Epithelial cell of prostate (primary cell): Measurements from ENCODE around the gene CDKN1B.

Experiments
- DNase-seq: peaks from one replicate; pipeline ENCODE4 v3.0.0-alpha.2; 2011; ENCODE audit warnings: low read depth, low spot score
- H3K27ac ChIP-seq: fragments of 450-650 bp; 2 replicates; pipeline ENCODE4 v1.5.1; 2017; ENCODE audit warnings: mild to moderate bottlenecking

The CDKN1B gene

DNA sequence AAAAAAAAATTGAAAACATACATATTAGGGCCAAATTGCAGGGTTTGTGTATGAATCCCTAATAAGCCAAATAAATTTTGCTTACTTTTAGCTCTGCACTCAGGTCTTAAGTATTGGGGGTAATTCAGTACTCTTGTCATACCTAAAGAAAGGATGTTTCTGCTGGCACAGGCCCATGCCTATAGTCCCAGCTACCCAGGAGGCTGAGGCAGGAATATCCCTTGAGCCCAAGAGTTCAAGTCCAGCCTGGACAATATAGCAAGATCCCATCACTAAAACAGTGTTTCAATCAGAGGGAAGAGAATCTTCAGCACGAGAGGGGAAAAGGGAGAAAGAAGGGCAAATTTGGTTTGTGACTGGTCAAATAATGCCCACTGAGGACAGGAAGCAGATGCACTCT is 17.8 kb upstream of the CDKN1B start:
- H3K27ac ChIP-seq: no peak overlapping the region
- DNase-seq: no peak

DNA sequence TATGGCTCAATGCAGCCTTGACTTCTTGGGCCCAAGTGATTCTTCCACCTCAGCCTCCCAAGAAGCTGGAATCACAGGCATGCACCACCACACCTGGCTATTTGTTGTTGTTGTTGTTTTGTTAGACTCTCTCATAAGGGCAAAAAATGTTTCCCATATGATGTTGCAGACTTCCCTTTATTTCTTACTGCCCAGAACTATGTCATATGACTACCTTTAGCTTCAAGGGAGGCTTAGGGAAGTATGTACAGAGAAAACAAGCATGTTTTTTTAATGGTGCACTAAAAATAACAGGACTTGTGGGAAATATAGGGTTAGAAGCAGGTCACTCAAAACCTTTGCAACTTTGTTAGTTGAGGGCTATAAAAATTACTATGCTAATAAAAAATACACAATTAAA is 16.9 kb upstream of the CDKN1B start:
- DNase-seq: no peak
- H3K27ac ChIP-seq: no peak overlapping the region

GRCh38 chr12:12701457-12701856 is 15.7 kb upstream of the CDKN1B start:
- no peak overlapping the region for H3K27ac ChIP-seq
- no peak for DNase-seq

DNA sequence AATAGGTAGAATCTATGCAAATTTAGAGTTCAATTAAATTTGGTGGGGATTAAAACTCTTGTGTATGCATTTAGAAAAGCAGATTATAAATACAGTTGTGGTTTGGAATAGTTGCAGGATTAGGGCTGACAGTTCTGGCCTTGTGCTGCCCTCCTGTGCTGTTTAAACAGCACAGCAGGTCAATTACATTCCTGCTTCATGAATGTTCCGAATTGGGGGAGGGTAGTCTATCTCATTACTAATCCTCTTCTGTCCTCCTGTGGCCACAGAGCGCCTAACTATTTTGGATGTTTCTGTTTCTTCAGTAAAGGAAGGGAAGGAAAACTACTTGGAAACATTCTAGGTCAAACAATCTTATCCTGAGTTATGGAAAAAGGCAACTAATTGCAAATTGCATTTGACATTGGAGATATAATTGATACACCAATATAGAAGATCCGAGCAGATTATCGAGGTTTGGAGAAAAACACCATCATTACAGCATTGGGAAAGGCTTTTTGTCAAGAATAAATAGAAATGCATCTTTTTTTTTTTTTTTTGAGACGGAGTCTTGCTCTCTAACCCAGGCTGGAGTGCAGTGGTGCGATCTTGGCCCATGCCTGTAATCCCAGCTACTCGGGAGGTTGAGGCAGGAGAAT is 12.5 kb upstream of the CDKN1B start:
- H3K27ac ChIP-seq: no peak overlapping the region
- DNase-seq: peak; percentile 73

- H3K27ac ChIP-seq: no peak overlapping the region
- DNase-seq: no peak
Measured at GRCh38 chr12:12705838-12706520, 11.2 kb upstream of the CDKN1B start.

- DNase-seq: no peak
- H3K27ac ChIP-seq: no peak overlapping the region
Measured at GRCh38 chr12:12713932-12714275, 3.3 kb upstream of the CDKN1B start.

- peak overlapping the region; percentile 17 for H3K27ac ChIP-seq
- no peak for DNase-seq
Measured at GRCh38 chr12:12714276-12715021, 2.7 kb upstream of the CDKN1B start.

DNA sequence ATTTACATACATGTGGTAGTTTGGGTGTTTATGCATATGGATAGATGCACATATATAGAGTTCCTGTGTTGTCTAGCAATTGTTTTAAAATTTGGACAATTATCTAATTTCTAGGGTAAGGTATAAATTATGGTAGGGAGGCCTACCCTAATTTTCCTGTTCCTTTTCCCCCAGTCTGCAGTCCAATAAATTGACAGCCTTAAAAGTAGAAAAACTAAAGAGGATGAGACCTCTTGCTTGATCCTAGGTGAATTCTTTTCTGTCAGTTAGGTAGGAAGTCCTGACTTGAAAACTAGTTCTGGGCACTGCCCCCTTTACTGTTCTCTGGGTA is 2.1 kb upstream of the CDKN1B start:
- H3K27ac ChIP-seq: peak overlapping the region; percentile 97
- DNase-seq: no peak

GRCh38 chr12:12715459-12716150 is 1.6 kb upstream of the CDKN1B start:
- H3K27ac ChIP-seq: peak overlapping the region; percentile 97
- no peak for DNase-seq

- peak overlapping the region; percentile 97 for H3K27ac ChIP-seq
- DNase-seq: no peak
Measured at GRCh38 chr12:12716151-12716792, 896 bp upstream of the CDKN1B start.

DNA sequence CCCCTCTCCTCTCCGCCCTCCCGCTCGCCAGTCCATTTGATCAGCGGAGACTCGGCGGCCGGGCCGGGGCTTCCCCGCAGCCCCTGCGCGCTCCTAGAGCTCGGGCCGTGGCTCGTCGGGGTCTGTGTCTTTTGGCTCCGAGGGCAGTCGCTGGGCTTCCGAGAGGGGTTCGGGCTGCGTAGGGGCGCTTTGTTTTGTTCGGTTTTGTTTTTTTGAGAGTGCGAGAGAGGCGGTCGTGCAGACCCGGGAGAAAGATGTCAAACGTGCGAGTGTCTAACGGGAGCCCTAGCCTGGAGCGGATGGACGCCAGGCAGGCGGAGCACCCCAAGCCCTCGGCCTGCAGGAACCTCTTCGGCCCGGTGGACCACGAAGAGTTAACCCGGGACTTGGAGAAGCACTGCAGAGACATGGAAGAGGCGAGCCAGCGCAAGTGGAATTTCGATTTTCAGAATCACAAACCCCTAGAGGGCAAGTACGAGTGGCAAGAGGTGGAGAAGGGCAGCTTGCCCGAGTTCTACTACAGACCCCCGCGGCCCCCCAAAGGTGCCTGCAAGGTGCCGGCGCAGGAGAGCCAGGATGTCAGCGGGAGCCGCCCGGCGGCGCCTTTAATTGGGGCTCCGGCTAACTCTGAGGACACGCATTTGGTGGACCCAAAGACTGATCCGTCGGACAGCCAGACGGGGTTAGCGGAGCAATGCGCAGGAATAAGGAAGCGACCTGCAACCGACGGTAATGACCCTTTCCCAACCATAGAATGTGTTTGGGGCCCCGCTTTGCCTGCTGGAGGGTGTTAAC is 615 bp downstream of the CDKN1B start:
- DNase-seq: no peak
- H3K27ac ChIP-seq: peak overlapping the region; percentile 97

GRCh38 chr12:12718381-12718759 is 1.2 kb downstream of the CDKN1B start:
- H3K27ac ChIP-seq: peak overlapping the region; percentile 97
- DNase-seq: no peak

DNA sequence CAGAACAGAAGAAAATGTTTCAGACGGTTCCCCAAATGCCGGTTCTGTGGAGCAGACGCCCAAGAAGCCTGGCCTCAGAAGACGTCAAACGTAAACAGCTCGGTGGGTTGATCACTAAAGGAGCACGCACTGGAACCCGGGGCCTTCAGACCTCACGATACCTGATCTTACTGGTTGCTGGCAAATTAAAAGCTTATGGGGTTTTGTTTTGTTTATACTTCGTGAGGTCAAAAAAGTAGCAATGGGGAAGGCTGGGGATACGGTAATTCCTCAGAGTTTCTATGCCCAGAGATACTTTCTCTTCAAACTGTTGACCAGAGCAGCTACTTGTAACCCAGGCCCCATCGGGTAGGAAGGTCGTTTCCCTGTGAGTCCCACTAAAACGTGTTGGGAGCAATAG is 1.7 kb downstream of the CDKN1B start:
- DNase-seq: no peak
- peak overlapping the region; percentile 97 for H3K27ac ChIP-seq

- peak overlapping the region; percentile 97 for H3K27ac ChIP-seq
- no peak for DNase-seq
Measured at GRCh38 chr12:12719496-12719895, 2.3 kb downstream of the CDKN1B start.

- peak overlapping the region; percentile 97 for H3K27ac ChIP-seq
- no peak for DNase-seq
Measured at GRCh38 chr12:12720052-12720451, 2.9 kb downstream of the CDKN1B start.

GRCh38 chr12:12720672-12721161 is 3.5 kb downstream of the CDKN1B start:
- no peak for DNase-seq

DNA sequence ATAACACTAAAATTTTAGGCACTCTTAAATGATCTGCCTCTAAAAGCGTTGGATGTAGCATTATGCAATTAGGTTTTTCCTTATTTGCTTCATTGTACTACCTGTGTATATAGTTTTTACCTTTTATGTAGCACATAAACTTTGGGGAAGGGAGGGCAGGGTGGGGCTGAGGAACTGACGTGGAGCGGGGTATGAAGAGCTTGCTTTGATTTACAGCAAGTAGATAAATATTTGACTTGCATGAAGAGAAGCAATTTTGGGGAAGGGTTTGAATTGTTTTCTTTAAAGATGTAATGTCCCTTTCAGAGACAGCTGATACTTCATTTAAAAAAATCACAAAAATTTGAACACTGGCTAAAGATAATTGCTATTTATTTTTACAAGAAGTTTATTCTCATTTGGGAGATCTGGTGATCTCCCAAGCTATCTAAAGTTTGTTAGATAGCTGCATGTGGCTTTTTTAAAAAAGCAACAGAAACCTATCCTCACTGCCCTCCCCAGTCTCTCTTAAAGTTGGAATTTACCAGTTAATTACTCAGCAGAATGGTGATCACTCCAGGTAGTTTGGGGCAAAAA is 4.1 kb downstream of the CDKN1B start:
- peak overlapping the region; percentile 97 for H3K27ac ChIP-seq
- DNase-seq: no peak

More at GRCh38 chr12:12720672-12721161, 3.5 kb downstream of the CDKN1B start:
- H3K27ac ChIP-seq: peak overlapping the region; percentile 97

- no peak for DNase-seq
- H3K27ac ChIP-seq: peak overlapping the region; percentile 97
Measured at GRCh38 chr12:12721814-12722434, 4.8 kb downstream of the CDKN1B start.
